Measurements from ENCODE around the gene TBC1D8. TPM values are rescaled to one million over a fixed set of nuclear protein-coding genes. Genes with fewer than 3 reads are reported as not detected.

The TBC1D8 gene
- total RNA-seq, 1 donor from 2014 or later: 16.3 TPM

DNA sequence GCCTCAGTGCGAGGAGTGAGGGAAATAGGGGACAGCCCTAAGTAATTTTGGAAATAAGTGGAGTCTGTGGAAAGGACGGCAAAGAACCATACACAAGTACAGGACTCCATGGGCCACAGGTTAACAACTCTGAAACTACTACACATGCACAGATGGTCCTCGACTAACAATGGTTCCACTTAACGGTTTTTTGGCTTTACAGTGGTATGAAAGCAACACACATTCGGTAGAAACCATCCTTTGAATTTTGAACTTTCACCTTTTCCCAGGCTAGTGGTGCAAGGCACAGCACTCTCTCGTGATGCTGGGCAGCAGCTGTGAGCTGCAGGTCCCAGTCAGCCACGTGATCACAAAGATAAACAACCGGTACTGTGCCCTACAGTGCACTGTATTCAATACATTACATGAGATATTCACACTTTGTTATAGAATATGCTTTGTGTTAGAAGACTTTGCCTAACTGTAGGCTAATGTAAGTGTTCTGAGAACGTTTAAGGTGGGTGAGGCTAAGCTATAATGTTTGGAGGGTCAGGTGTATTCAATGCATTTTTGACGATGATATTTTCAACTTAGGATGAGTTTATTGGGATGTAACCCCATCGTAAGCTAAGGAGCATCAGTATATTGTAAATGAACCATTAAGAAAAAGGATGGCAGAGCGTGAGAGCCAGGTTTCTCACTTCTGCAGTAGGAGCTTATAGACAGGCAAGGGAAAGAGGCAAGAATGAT, 44.6 kb downstream of the TBC1D8 start:
- Mint-ChIP-seq H3K4me3 (ENCODE audit: unreplicated experiment) (no peak overlapping the region), H3K4me1 (ENCODE audit: unreplicated experiment) (peaks cover 49% of the 10 kb centered on the region), H3K27ac (ENCODE audit: unreplicated experiment) (no peak overlapping the region), H3K9me3 (ENCODE audit: unreplicated experiment) (peaks cover 10% of the 10 kb centered on the region), H3K36me3 (ENCODE audit: unreplicated experiment) (peaks cover 3% of the 10 kb centered on the region), H3K27me3 (ENCODE audit: unreplicated experiment) (no peaks in the 10 kb centered on the region)
- TF ChIP-seq, protein P1, sequence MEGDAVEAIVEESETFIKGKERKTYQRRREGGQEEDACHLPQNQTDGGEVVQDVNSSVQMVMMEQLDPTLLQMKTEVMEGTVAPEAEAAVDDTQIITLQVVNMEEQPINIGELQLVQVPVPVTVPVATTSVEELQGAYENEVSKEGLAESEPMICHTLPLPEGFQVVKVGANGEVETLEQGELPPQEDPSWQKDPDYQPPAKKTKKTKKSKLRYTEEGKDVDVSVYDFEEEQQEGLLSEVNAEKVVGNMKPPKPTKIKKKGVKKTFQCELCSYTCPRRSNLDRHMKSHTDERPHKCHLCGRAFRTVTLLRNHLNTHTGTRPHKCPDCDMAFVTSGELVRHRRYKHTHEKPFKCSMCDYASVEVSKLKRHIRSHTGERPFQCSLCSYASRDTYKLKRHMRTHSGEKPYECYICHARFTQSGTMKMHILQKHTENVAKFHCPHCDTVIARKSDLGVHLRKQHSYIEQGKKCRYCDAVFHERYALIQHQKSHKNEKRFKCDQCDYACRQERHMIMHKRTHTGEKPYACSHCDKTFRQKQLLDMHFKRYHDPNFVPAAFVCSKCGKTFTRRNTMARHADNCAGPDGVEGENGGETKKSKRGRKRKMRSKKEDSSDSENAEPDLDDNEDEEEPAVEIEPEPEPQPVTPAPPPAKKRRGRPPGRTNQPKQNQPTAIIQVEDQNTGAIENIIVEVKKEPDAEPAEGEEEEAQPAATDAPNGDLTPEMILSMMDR (IDR thresholded peaks at IDR 0.05): no peak
- no peak for DNase-seq (ENCODE audit: extremely low spot score, unreplicated experiment)

DNA sequence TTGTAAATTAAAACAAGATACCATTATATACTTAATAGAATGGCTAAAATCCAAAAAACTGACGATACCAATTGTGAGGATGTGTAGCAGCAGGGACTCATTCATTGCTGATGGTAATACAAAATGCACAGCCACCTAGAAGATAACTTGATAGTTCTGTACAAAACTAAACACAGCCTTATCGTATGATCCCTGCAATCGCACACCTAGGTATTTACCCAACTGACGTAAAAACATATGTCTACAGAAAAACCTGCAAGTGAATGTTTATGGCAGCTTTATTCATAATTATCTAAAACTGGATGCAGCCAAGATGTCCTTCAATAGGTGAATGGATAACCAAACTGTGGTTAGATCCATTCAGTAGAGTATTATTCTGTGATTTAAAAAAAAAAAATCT, 45.5 kb downstream of the TBC1D8 start:
- no peak for DNase-seq (ENCODE audit: extremely low spot score, unreplicated experiment)
- Mint-ChIP-seq H3K4me3 (ENCODE audit: unreplicated experiment) (no peak overlapping the region), H3K9me3 (ENCODE audit: unreplicated experiment) (peaks cover 16% of the 10 kb centered on the region), H3K4me1 (ENCODE audit: unreplicated experiment) (peaks cover 39% of the 10 kb centered on the region), H3K27me3 (ENCODE audit: unreplicated experiment) (no peaks in the 10 kb centered on the region), H3K27ac (ENCODE audit: unreplicated experiment) (no peak overlapping the region), H3K36me3 (ENCODE audit: unreplicated experiment) (peaks cover 6% of the 10 kb centered on the region)
- TF ChIP-seq, protein P1 (IDR thresholded peaks at IDR 0.05): no peak

DNA sequence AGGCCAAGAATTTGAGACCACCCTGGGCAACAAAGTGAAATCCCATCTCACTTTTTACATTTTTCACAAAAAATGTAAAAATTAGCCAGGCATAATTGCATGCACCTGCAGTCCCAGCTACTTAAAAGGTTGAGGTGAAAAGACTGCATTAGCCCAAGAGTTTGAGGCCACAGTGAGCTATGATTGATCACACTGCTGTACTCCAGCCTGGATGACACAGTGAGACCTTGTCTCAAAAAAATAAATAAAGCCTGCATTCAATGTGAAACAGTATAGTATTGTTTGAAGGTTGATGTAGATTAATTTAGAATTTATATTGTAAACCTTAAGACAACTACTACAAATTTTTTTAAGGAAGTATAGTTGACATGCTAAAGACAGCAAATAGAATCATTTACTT, 53.5 kb downstream of the TBC1D8 start:
- peaks cover 34% of the 10 kb centered on the region for H3K9me3 Mint-ChIP-seq (ENCODE audit: unreplicated experiment)
- H3K4me1 Mint-ChIP-seq (ENCODE audit: unreplicated experiment): no peaks in the 10 kb centered on the region
- H3K4me3 Mint-ChIP-seq (ENCODE audit: unreplicated experiment): no peak overlapping the region
- no peak for DNase-seq (ENCODE audit: extremely low spot score, unreplicated experiment)
- peaks cover 14% of the 10 kb centered on the region for H3K36me3 Mint-ChIP-seq (ENCODE audit: unreplicated experiment)
- H3K27me3 Mint-ChIP-seq (ENCODE audit: unreplicated experiment): no peaks in the 10 kb centered on the region
- TF ChIP-seq, protein P1 (IDR thresholded peaks at IDR 0.05): no peak
- H3K27ac Mint-ChIP-seq (ENCODE audit: unreplicated experiment): no peak overlapping the region

DNA sequence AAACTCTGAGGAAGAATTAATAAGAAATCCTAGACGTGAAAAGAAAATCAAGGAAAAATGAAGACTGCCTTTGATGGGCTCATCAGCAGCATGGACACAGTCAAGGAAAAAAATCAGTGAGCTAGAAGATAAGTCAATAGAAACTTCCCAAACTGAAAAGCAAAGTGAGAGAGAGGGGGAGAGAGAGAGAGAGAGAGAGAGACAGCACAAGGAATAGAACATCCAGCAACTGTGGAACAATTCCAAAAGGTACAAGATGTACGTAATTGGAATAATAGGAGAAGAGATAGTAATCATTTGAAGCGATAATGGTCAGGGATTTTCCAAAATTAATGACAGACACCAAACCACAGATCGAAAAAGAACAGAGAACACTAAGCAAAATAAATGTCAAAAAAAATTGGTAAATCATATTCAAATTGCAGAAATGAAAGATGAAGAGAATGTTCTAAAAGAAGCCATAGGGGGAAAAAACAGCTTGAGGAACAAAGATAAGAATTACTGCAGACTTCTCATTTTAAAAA, 54.5 kb downstream of the TBC1D8 start:
- H3K4me3 Mint-ChIP-seq (ENCODE audit: unreplicated experiment): no peak overlapping the region
- H3K36me3 Mint-ChIP-seq (ENCODE audit: unreplicated experiment): peaks cover 12% of the 10 kb centered on the region
- no peak overlapping the region for H3K27ac Mint-ChIP-seq (ENCODE audit: unreplicated experiment)
- no peaks in the 10 kb centered on the region for H3K4me1 Mint-ChIP-seq (ENCODE audit: unreplicated experiment)
- H3K27me3 Mint-ChIP-seq (ENCODE audit: unreplicated experiment): no peaks in the 10 kb centered on the region
- TF ChIP-seq, protein P1 (IDR thresholded peaks at IDR 0.05): no peak
- no peak for DNase-seq (ENCODE audit: extremely low spot score, unreplicated experiment)
- H3K9me3 Mint-ChIP-seq (ENCODE audit: unreplicated experiment): peaks cover 30% of the 10 kb centered on the region

DNA sequence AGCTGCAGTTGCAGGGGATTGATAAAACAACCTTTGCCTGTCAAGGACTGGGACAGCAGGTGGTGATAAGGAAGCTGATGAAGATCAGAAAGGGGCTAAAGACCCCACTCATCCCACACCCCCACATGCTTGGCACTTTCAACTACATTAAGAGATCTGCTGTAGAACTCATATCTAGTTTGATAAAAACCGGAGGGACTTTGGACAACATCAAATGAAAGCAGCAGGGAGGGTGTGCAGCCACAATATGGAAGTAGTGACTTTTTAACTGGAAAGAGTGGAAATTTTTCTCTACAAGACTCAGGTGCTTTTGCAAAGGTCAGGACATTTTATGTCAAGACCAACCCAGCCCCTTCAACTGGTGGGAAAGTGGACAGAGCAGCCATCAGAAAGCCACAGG, 56.8 kb downstream of the TBC1D8 start:
- TF ChIP-seq, protein P1 (IDR thresholded peaks at IDR 0.05): no peak
- DNase-seq (ENCODE audit: extremely low spot score, unreplicated experiment): no peak
- Mint-ChIP-seq H3K4me1 (ENCODE audit: unreplicated experiment) (no peaks in the 10 kb centered on the region), H3K9me3 (ENCODE audit: unreplicated experiment) (peaks cover 11% of the 10 kb centered on the region), H3K36me3 (ENCODE audit: unreplicated experiment) (peaks cover 8% of the 10 kb centered on the region), H3K4me3 (ENCODE audit: unreplicated experiment) (no peak overlapping the region), H3K27ac (ENCODE audit: unreplicated experiment) (no peak overlapping the region), H3K27me3 (ENCODE audit: unreplicated experiment) (no peaks in the 10 kb centered on the region)
